BJ (cell line): ENCODE data around the gene GIN1. TPM values are rescaled to one million over a fixed set of nuclear protein-coding genes. Genes with fewer than 3 reads are reported as not detected.

Experiments
- CTCF ChIA-PET: fragments of 350-600 bp; formaldehyde crosslinking; extraction: SDS; loops from one replicate; lab custom pipeline; 2021; ENCODE audit warnings: antibody characterized with exemption, inconsistent platforms; lab: Yijun Ruan, JAX
- POLR2A ChIA-PET: fragments of 300-600 bp; sonication (Branson Sonifier 250); formaldehyde crosslinking; extraction: SDS; loops from one replicate; lab custom pipeline; 2021; ENCODE audit warnings: antibody characterized with exemption; lab: Charles Lee
- DNase-seq: peaks from one replicate; pipeline ENCODE4 v3.0.0-alpha.2; 2011; ENCODE audit warnings: low read depth
- H3K27me3 ChIP-seq: 2 replicates; pipeline ENCODE4 v1.6.0; 2011; ENCODE audit warnings: low read length; ENCODE audit not compliant: control insufficient read depth, insufficient read depth
- H3K36me3 ChIP-seq: 2 replicates; pipeline ENCODE4 v1.5.1; 2011; ENCODE audit warnings: low read length; ENCODE audit not compliant: control insufficient read depth, insufficient read depth
- H3K4me3 ChIP-seq: 2 replicates; pipeline ENCODE4 v1.5.1; 2011; ENCODE audit warnings: low read depth, mild to moderate bottlenecking, control low read depth, low read length
- CTCF ChIP-seq: IDR thresholded peaks from 2 replicates; pipeline ENCODE4 v1.5.1; 2011; ENCODE audit warnings: low read depth, mild to moderate bottlenecking, control low read depth, inconsistent platforms, low read length, moderate library complexity; ENCODE audit not compliant: insufficient read depth
- polyA plus RNA-seq: library from polyadenylated mRNA; depleted of rRNA; stranded (reverse); fragments of >200 nt; gene quantifications from 2 replicates; pipeline ENCODE4 v1.2.3, GENCODE V29; 2011

GIN1 gene
- polyA plus RNA-seq, 1 experiment: 1.6 TPM

GRCh38 chr5:103112910-103113309 lies 7.0 kb downstream of the GIN1 start:
- TF ChIP-seq CTCF: no peak
- Histone ChIP-seq H3K36me3 (no peaks in the 10 kb centered on the region), H3K27me3 (no peaks in the 10 kb centered on the region), H3K4me3 (no peak overlapping the region)
- ChIA-PET POLR2A (no interaction called here), CTCF (no interaction called here)
- no peak for DNase-seq

GRCh38 chr5:103111468-103111867 lies 8.5 kb downstream of the GIN1 start:
- CTCF ChIA-PET: no interaction called here

GRCh38 chr5:103110403-103110802 lies 9.5 kb downstream of the GIN1 start:
- H3K4me3 ChIP-seq: no peak overlapping the region
- H3K36me3 ChIP-seq: no peaks in the 10 kb centered on the region
- no peak for DNase-seq
- POLR2A ChIA-PET: no interaction called here
- no peak for TF ChIP-seq CTCF
- CTCF ChIA-PET: no interaction called here
- no peaks in the 10 kb centered on the region for H3K27me3 ChIP-seq

More at GRCh38 chr5:103111468-103111867, 8.5 kb downstream of the GIN1 start:
- Histone ChIP-seq H3K4me3 (no peak overlapping the region), H3K36me3 (no peaks in the 10 kb centered on the region), H3K27me3 (no peaks in the 10 kb centered on the region)
- DNase-seq: no peak
- POLR2A ChIA-PET: no interaction called here
- TF ChIP-seq CTCF: no peak

- DNase-seq: no peak
- Histone ChIP-seq H3K27me3 (no peaks in the 10 kb centered on the region), H3K4me3 (no peak overlapping the region), H3K36me3 (no peaks in the 10 kb centered on the region)
- no peak for TF ChIP-seq CTCF
- CTCF ChIA-PET: no interaction called here
- POLR2A ChIA-PET: no interaction called here
Measured at GRCh38 chr5:103109277-103109676, 10.7 kb downstream of the GIN1 start.

- DNase-seq: no peak
- CTCF ChIA-PET: no interaction called here
- Histone ChIP-seq H3K4me3 (no peak overlapping the region), H3K36me3 (no peaks in the 10 kb centered on the region; the same call in 1 of the 2 replicates), H3K27me3 (no peaks in the 10 kb centered on the region)
- POLR2A ChIA-PET: no interaction called here
- TF ChIP-seq CTCF: no peak
Measured at GRCh38 chr5:103108086-103108485, 11.9 kb downstream of the GIN1 start.
